GM21576 (cell line): ENCODE data around the gene POLR3H.

Experiments used
- ATAC-seq: cut with Tn5 transposase; IDR thresholded peaks from one replicate; pipeline ENCODE4 v1.9.1; 2021; ENCODE audit warnings: mild to moderate bottlenecking, moderate library complexity; ENCODE audit not compliant: unreplicated experiment

The POLR3H gene

DNA sequence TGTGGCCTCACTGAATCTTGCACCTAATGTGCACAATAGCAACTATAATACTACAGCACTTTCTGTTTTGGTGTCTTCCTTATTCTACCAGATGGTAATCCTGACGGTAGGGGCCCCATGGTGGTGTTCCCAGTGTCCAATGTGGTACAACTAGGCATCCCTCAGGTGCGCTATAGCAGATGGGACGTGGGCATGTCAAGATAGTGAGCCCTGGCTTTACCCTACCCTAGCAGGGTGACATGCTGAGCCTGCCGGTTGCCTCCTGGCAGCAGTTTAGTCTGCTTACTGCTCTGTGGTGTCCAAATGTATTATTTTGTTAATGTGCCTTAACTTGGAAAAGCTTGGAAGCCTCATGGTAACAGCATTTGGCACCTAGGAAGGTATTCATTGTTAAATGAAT, 56.2 kb downstream of the POLR3H start:
- ATAC-seq, result no peak

DNA sequence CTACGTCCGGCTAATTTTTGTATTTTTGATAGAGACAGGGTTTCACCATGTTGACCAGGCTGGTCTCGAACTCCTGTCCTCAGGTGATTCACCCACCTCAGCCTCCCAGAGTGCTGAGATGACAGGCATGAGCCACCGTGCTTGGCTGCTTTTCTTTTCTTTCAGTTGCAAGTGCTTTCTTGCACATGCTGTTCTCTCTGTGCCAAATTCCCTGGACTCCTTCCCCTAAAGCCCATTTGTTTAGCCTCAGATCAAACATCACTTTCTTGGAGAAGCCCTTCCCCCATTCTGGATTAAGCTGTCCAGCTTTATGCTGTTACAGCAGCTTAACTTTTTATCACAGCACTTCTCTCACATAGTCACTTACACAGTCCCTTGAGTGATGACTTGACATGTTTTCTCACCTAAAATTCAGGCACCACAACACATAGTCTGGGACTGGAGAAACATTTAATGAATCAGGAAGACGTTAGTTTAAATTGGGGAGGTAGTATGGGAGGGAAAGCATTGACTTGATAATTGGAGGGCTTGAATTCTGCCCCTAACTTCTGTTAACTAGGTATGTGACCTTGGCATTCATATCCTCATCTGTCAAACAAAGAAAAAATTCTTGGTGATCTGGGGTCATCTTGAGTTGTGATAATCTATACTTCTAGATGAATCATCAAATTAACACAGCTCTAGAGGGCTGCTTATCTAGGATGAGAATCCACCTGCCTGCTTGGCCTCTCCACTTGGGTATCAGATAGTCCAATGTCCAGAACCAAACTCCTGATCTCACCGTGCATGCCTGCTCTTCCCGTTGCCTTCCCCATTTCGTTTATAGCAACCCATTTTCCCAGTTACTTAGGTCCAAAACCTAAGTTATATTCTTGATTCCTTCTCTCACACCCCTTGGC, 57.0 kb downstream of the POLR3H start:
- ATAC-seq, result no peak

DNA sequence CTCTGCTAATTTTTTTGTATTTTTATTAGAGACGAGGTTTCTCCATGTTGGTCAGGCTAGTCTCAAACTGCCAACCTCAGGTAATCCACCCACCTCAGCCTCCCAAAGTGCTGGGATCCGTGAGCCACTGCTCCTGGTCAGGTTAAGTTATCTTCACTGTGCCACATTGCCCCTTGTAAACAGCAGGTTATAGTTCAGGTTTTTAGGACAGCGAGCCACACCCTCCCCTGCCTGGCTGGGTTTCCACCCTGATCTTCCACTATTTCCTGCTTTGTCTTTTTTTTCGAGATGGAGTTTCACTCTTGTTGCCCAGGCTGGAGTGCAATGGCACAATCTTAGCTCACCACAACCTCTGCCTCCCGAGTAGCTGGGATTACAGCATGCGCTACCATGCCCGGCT, 59.2 kb downstream of the POLR3H start:
- no peak for ATAC-seq

DNA sequence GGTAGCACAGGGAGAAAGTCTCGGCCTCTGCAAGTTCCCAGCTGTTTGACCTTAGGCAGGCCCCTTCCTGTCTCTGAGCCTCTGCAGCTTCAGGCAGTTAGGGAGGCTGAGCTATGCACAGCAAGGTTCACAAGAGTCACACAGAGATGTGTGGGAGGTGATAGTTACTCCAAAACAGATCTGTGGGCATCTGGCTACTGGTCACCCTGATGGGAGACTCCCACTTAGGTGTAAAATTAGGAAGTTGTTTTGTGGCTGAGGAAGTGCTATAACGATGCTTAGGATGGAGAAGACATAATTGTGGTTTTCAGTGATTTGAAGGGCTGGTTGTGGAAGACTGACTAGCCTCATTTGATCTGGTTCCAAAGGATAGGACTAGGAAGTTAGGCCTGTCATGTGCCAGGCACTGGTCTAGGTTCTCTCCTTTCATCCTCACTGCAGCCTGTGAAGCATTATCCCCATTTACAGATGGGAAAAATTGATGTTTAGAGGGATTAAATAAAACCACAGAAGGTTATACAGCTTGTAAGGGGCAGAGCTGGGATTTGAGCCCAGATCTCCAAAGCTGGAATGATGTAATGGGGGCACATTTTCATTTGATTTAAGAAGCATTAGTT, 61.8 kb downstream of the POLR3H start:
- no peak for ATAC-seq

DNA sequence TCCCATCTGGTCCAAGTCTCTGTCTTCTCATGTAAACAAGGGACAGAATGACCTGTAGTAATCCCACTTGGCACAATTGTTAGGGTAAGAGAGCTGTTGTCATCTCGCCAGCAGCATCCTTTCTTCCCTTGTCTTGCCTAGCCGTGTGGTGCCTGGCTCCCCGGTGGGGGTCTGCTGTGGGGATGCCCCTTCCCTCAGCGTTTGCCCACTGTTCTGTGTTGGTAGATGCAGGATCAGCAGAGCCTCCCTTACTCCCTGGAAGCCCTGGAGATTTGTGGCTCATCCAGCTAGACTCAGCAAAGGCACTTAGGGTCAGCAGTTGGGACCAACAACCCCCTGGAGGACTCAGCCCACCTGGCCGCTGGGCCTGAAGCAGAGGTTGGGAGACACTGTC, 62.3 kb downstream of the POLR3H start:
- ATAC-seq, result no peak

DNA sequence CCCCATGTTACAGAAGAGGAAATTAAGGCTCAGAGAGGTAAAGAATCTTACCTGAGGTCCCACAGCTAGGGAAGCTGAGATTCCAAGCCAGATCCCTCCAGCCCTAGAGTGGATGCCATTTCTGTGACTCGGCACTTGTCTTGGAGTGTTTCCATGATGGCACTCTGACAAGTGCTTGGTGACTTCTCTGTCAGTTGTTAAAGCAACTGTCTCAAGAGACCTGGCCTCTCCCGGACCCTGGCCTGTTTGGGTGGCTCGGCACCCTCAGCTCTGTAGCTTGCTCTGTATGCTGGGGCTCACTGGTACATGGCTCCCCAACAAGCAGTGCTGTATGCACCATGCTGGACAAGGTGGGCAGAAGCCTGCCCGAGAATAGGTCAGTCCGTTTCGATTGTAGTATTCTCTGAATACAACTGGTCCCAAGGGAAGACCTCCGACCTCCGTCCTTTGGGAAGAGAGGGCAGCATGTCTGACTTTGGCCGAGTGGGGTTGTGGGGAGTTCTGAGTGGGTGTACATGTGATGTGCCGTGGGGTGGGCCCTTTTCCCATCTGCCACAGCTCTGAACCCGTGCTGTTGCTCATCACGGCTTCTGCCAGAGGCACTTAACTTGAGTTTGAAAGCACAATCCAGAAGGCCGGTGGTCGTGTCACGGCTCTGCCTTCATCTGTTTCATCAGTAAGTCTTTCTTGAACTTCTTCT, 63.0 kb downstream of the POLR3H start:
- ATAC-seq, result no peak

DNA sequence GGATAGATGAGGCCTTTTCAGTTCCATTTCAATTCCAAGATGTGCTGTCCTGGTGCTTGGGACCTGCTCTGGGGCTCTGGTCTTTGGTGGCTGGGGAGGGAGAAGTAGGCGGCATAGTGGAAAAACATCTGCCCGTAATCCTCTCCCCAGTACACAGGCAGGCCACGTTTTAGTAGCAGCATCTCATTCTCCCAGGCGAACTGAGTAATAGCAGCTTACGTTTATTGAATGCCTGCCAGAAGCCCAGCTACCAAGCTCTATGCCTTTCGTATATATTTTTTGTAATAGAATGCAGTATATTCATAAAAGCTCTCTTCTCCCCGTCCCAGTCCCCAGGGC, 63.9 kb downstream of the POLR3H start:
- no peak for ATAC-seq

DNA sequence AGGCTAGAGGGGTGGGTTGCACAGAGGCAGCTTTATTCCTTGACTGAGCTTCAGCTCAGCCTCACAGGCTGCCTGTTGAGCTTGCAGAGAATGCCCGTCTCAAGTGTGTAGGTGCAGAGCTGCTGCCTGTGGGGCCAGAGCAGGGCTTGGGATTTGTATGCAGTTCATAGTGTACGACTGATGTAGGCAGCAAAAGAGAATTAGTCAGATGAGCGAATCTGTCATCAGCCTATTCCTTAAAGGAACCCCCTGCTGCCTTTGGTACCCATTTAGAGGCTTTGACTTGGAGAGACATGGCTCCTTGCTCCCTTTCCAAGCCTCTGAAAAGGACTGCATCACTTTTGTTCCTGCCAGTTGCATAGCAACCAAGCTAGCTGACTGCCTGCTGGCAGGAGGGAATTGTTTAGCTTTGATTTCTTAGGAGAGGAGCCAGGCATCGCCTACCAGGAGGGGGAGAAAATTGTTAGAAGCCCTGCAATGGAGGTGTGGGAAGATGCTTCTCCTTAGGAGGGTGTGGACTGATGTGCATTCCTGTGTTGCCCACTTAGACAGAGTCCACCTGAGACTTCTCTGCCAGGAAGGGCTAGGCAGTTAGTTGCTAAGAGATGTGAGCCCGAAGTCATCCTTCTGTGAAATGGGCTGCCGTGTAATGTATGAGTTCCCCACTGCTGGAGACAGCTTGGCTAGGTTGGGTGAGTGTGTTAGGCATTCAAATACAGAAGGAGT, 64.4 kb downstream of the POLR3H start:
- ATAC-seq, result no peak

DNA sequence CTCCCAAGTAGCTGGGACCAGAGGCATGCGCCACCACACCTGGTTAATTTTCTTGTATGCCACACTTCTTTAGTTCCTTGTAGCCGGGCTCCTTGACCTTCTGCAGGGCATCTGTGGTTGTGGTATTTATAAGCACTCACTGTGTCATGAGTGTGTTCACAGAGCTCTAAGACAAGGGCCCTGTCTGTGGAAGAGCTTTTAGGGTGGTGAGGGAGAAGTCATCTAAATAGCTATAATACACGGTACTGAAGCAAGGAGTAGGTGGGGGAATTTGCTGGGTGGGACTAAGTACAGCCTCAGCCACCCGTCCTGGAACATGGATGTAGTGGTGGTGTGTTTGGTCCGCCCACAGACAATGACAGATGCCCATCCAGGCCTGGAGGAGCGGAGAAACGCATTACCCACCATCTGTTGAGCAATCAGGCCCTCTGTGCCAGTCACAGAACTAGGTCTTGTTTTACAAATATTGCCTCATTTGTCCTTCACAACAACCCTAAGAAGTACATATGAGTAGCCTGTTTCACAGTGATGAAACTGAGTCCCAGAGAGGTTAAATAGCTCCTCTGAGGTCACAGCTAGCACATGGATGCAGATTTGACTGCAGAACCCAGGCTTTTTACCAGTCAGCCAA, 65.3 kb downstream of the POLR3H start:
- ATAC-seq, result no peak

DNA sequence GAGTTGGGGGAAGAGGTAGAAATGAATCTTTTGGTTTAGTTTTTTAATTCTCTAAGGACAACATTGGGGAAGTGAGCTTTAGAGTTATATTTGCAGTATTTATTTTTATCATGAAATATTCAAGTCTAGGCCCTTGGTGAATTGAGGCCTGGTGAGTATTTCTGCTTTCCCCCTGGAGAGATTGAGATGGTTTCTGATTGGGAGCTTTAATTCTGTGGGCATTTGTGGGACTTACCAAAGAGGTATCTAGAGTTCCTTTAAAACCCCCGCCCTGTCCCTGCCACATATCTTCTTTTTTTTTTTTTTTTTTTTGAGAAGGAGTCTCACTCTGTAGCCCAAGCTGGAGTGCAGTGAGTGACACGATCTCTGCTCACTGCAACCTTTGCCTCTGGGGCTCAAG, 65.8 kb downstream of the POLR3H start:
- ATAC-seq, result no peak
